SK-N-SH treated with all-trans-retinoic acid at 6 μM for 48 hours (cell line): ENCODE measurements around the gene KNDC1.

ENCODE experiments used
- CSDC2 ChIP-seq: fragments of 250-450 bp; sonication (Bioruptor Pico); IDR thresholded peaks from 2 replicates; pipeline ENCODE4 v1.5.0; 2020; ENCODE audit warnings: mild to moderate bottlenecking, moderate library complexity
- CSRNP3 ChIP-seq: fragments of 250-450 bp; sonication (Bioruptor Pico); IDR thresholded peaks from 2 replicates; pipeline ENCODE4 v1.5.1; 2021; ENCODE audit warnings: mild to moderate bottlenecking, moderate library complexity
- ZNF565 ChIP-seq: fragments of 450-650 bp; formaldehyde crosslinking; conservative IDR thresholded peaks from 2 replicates; pipeline ENCODE4 v1.5.0; 2020; ENCODE audit warnings: low read depth, mild to moderate bottlenecking, moderate library complexity
- ZNF70 ChIP-seq: fragments of 450-650 bp; formaldehyde crosslinking; IDR thresholded peaks from 2 replicates; pipeline ENCODE4 v1.5.0; 2020; ENCODE audit warnings: mild to moderate bottlenecking, moderate library complexity

GRCh38 chr10:133231244-133231945 lies 71.4 kb downstream of the KNDC1 start:
- TF ChIP-seq CSRNP3 (no peak), ZNF565 (CRISPR knock-in tag) (no peak), ZNF70 (CRISPR knock-in tag) (no peak), CSDC2 (CRISPR knock-in tag) (no peak)
